PC-9 (cell line): ENCODE data around the gene LBHD2. TPM values are rescaled to one million over a fixed set of nuclear protein-coding genes. Genes with fewer than 3 reads are reported as not detected.

Experiments used
- BruUV-seq: library from RNA; stranded (reverse); fragments of 400-500 nt; replicated peaks from 2 replicates; lab custom pipeline; 2021; lab: Mats Ljungman, UMichigan
- CTCF ChIA-PET: fragments of 300-600 bp; sonication (Branson Sonifier 250); formaldehyde crosslinking; loops from one replicate; lab custom pipeline; 2022; ENCODE audit warnings: antibody characterized with exemption; lab: Charles Lee
- POLR2A ChIA-PET: fragments of 300-600 bp; sonication (Branson Sonifier 250); formaldehyde crosslinking; loops from one replicate; lab custom pipeline; 2022; ENCODE audit warnings: antibody characterized with exemption; ENCODE audit not compliant: unreplicated experiment; lab: Charles Lee
- DNase-seq, 2 experiments: peaks; one replicate each; pipeline versions ENCODE4 v3.0.0 to v3.0.0-alpha.2; 2015 to 2022; ENCODE audit warnings: mixed read lengths in 1 of 2
- H2AFZ ChIP-seq: fragments of 200-600 bp; sonication (generic); 2 replicates; pipeline ENCODE4 v1.8.1; 2017; ENCODE audit warnings: antibody characterized with exemption
- H3F3A ChIP-seq: fragments of 200-600 bp; sonication (generic); 2 replicates; pipeline ENCODE4 v1.8.1; 2017; ENCODE audit warnings: antibody characterized with exemption, mild to moderate bottlenecking, low read depth; ENCODE audit not compliant: insufficient read depth
- H3K27ac ChIP-seq: fragments of 200-600 bp; sonication (generic); 2 replicates; pipeline ENCODE4 v1.6.1; 2016; ENCODE audit warnings: mixed run types
- H3K27me3 ChIP-seq: fragments of 200-600 bp; sonication (generic); 2 replicates; pipeline ENCODE4 v1.6.1; 2016; ENCODE audit warnings: low read depth, mixed run types; ENCODE audit not compliant: insufficient read depth
- H3K36me3 ChIP-seq: fragments of 200-600 bp; sonication (generic); 2 replicates; pipeline ENCODE4 v1.6.1; 2016; ENCODE audit warnings: low read depth, mixed run types
- H3K4me1 ChIP-seq: fragments of 200-600 bp; sonication (generic); replicated peaks from 2 replicates; pipeline ENCODE4 v1.6.1; 2016; ENCODE audit warnings: mixed run types; ENCODE audit not compliant: insufficient read depth
- H3K4me2 ChIP-seq: fragments of 200-600 bp; sonication (generic); 2 replicates; pipeline ENCODE4 v1.6.1; 2017; ENCODE audit warnings: mixed run types
- H3K4me3 ChIP-seq: fragments of 200-600 bp; sonication (generic); 2 replicates; pipeline ENCODE4 v1.6.1; 2016; ENCODE audit warnings: mixed run types
- H3K79me2 ChIP-seq: fragments of 200-600 bp; sonication (generic); 2 replicates; pipeline ENCODE4 v1.6.1; 2017; ENCODE audit warnings: low read depth, mixed run types
- H3K9me2 ChIP-seq: fragments of 200-600 bp; sonication (generic); 2 replicates; pipeline ENCODE4 v1.8.1; 2017; ENCODE audit warnings: mild to moderate bottlenecking; ENCODE audit not compliant: insufficient read depth
- H3K9me3 ChIP-seq: fragments of 200-600 bp; sonication (generic); 2 replicates; pipeline ENCODE4 v1.8.1; 2016; ENCODE audit warnings: low read depth; ENCODE audit not compliant: insufficient read depth
- H4K20me1 ChIP-seq: fragments of 200-600 bp; sonication (generic); 2 replicates; pipeline ENCODE4 v1.8.1; 2017; ENCODE audit not compliant: insufficient read depth
- CTCF ChIP-seq: fragments of 200-600 bp; sonication (generic); conservative IDR thresholded peaks from 2 replicates; pipeline ENCODE4 v1.6.1; 2017; ENCODE audit warnings: mixed run types, antibody characterized with exemption, mild to moderate bottlenecking, moderate library complexity
- EZH2 ChIP-seq: fragments of 200-600 bp; sonication (generic); IDR thresholded peaks from 2 replicates; pipeline ENCODE4 v1.8.0; 2017; ENCODE audit warnings: antibody characterized with exemption, low read depth
- intact Hi-C: fragments of 100-400 bp; cut with micrococcal nuclease; formaldehyde crosslinking; loops from one replicate; pipeline ENCODE4 v1.10.0; 2022; ENCODE audit not compliant: unreplicated experiment
- total RNA-seq: library from RNA; stranded (reverse); gene quantifications from 2 replicates; pipeline ENCODE4 v1.2.3, GENCODE V29; 2021

The LBHD2 gene
- total RNA-seq, 1 experiment from 2014 or later, result 0.52 TPM

GRCh38 chr14:103136388-103137271, 52.6 kb downstream of the LBHD2 start:
- no peaks in the 10 kb centered on the region for H3K27me3 ChIP-seq
- H2AFZ ChIP-seq, result no peak overlapping the region
- TF ChIP-seq EZH2 (no peak), CTCF (peak; percentile 32)
- H3K9me3 ChIP-seq, result no peaks in the 10 kb centered on the region
- peaks cover 29% of the 10 kb centered on the region for H3K79me2 ChIP-seq
- peak overlapping the region; percentile 85 for H3K27ac ChIP-seq
- peaks cover 73% of the 10 kb centered on the region for H3K4me1 ChIP-seq
- peak; percentile 86 to 96 for DNase-seq
- peak overlapping the region; percentile 55 for H3K4me2 ChIP-seq
- no peaks in the 10 kb centered on the region for H3K9me2 ChIP-seq
- CTCF ChIA-PET, result interaction anchor here (0.6 to 3.1 kb wide), 3 partner anchors 10 to 209 kb away, joined by 3 to 16 read pairs (median 4); no protein-coding TSS in a partner anchor
- no peak overlapping the region; the same call in 1 of the 2 replicates for H3K4me3 ChIP-seq
- peaks cover 94% of the 10 kb centered on the region for H3F3A ChIP-seq
- H3K36me3 ChIP-seq, result peaks cover 43% of the 10 kb centered on the region
- POLR2A ChIA-PET, result interaction anchor here (0.5 to 1.7 kb wide), 7 partner anchors 10 to 1882 kb away, joined by 3 to 14 read pairs (median 4); no protein-coding TSS in a partner anchor
- intact Hi-C loops, result loop anchor here (2.0 kb wide), 1 partner anchor 48 kb away; no protein-coding TSS in a partner anchor
- 0 out of 2 replicates have a peak, but pooled peaks cover 19% of the 10 kb centered on the region for H4K20me1 ChIP-seq
- TSS peak; percentile 30 for BruUV-seq

- BruUV-seq, result no TSS peak
- Histone ChIP-seq H3K4me2 (peak overlapping the region; percentile 55), H3F3A (peaks cover 94% of the 10 kb centered on the region), H3K9me2 (no peaks in the 10 kb centered on the region), H4K20me1 (0 out of 2 replicates have a peak, but pooled peaks cover 19% of the 10 kb centered on the region), H3K36me3 (peaks cover 31% of the 10 kb centered on the region), H3K4me1 (peaks cover 75% of the 10 kb centered on the region), H3K4me3 (no peak overlapping the region), H3K27me3 (no peaks in the 10 kb centered on the region), H3K79me2 (peaks cover 19% of the 10 kb centered on the region), H2AFZ (no peak overlapping the region), H3K27ac (peak overlapping the region; percentile 85), H3K9me3 (no peaks in the 10 kb centered on the region)
- ChIA-PET CTCF (interaction anchor here (0.6 to 3.1 kb wide), 5 partner anchors 11 to 1053 kb away, joined by 3 to 16 read pairs (median 4); no protein-coding TSS in a partner anchor), POLR2A (interaction anchor here (0.6 to 1.7 kb wide), 3 partner anchors 23 to 951 kb away, joined by 3 to 14 read pairs (median 14); no protein-coding TSS in a partner anchor)
- TF ChIP-seq EZH2 (no peak), CTCF (no peak)
- DNase-seq, result no peak
- intact Hi-C loops, result loop anchor here (2.0 kb wide), 1 partner anchor 47 kb away; no protein-coding TSS in a partner anchor
Observed at GRCh38 chr14:103137689-103138300, 53.8 kb downstream of the LBHD2 start.
